ENCODE measurements around the gene ATP1A1. TPM values are rescaled to one million over a fixed set of nuclear protein-coding genes. Genes with fewer than 3 reads are reported as not detected.

Gene ATP1A1
- total RNA-seq, 1 experiment from 2014 or later, result 484 TPM

GRCh38 chr1:116353155-116353554 lies 19.9 kb upstream of the ATP1A1 start:
- no peak for DNase-seq
- CTCF ChIA-PET, result no interaction called here
- Mint-ChIP-seq H3K36me3 (ENCODE audit: insufficient read depth, unreplicated experiment) (no peaks in the 10 kb centered on the region), H3K9me3 (ENCODE audit: low read depth, unreplicated experiment) (peaks cover 3% of the 10 kb centered on the region), H3K27ac (ENCODE audit: unreplicated experiment) (no peak overlapping the region), H3K4me3 (ENCODE audit: low read depth, unreplicated experiment) (no peak overlapping the region), H3K27me3 (ENCODE audit: unreplicated experiment) (no peaks in the 10 kb centered on the region), H3K4me1 (ENCODE audit: low read depth, unreplicated experiment) (no peaks in the 10 kb centered on the region)
- intact Hi-C loops (cut with micrococcal nuclease; ENCODE audit: unreplicated experiment), result no loop called here
- TF ChIP-seq CTCF (IDR thresholded peaks at IDR 0.05; ENCODE audit: unreplicated experiment), result no peak
- no TSS peak for BruUV-seq (replicated peaks)

GRCh38 chr1:116356067-116356466 lies 17.0 kb upstream of the ATP1A1 start:
- CTCF ChIA-PET, result no interaction called here
- intact Hi-C loops (cut with micrococcal nuclease; ENCODE audit: unreplicated experiment), result no loop called here

GRCh38 chr1:116356673-116357072 lies 16.4 kb upstream of the ATP1A1 start:
- H3K27ac Mint-ChIP-seq (ENCODE audit: unreplicated experiment), result no peak overlapping the region
- no peaks in the 10 kb centered on the region for H3K27me3 Mint-ChIP-seq (ENCODE audit: unreplicated experiment)
- H3K36me3 Mint-ChIP-seq (ENCODE audit: insufficient read depth, unreplicated experiment), result no peaks in the 10 kb centered on the region
- TF ChIP-seq CTCF (IDR thresholded peaks at IDR 0.05; ENCODE audit: unreplicated experiment), result no peak
- no peaks in the 10 kb centered on the region for H3K4me1 Mint-ChIP-seq (ENCODE audit: low read depth, unreplicated experiment)
- CTCF ChIA-PET, result no interaction called here
- H3K4me3 Mint-ChIP-seq (ENCODE audit: low read depth, unreplicated experiment), result no peak overlapping the region
- no peak for DNase-seq
- BruUV-seq (replicated peaks), result no TSS peak
- no peaks in the 10 kb centered on the region for H3K9me3 Mint-ChIP-seq (ENCODE audit: low read depth, unreplicated experiment)
- intact Hi-C loops (cut with micrococcal nuclease; ENCODE audit: unreplicated experiment), result no loop called here

More at GRCh38 chr1:116356067-116356466, 17.0 kb upstream of the ATP1A1 start:
- no peak for TF ChIP-seq CTCF (IDR thresholded peaks at IDR 0.05; ENCODE audit: unreplicated experiment)
- no TSS peak for BruUV-seq (replicated peaks)
- Mint-ChIP-seq H3K27ac (ENCODE audit: unreplicated experiment) (no peak overlapping the region), H3K9me3 (ENCODE audit: low read depth, unreplicated experiment) (no peaks in the 10 kb centered on the region), H3K4me3 (ENCODE audit: low read depth, unreplicated experiment) (no peak overlapping the region), H3K36me3 (ENCODE audit: insufficient read depth, unreplicated experiment) (no peaks in the 10 kb centered on the region), H3K4me1 (ENCODE audit: low read depth, unreplicated experiment) (no peaks in the 10 kb centered on the region), H3K27me3 (ENCODE audit: unreplicated experiment) (no peaks in the 10 kb centered on the region)
- no peak for DNase-seq

GRCh38 chr1:116357487-116357886 lies 15.6 kb upstream of the ATP1A1 start:
- Mint-ChIP-seq H3K36me3 (ENCODE audit: insufficient read depth, unreplicated experiment) (no peaks in the 10 kb centered on the region), H3K4me3 (ENCODE audit: low read depth, unreplicated experiment) (no peak overlapping the region), H3K4me1 (ENCODE audit: low read depth, unreplicated experiment) (no peaks in the 10 kb centered on the region), H3K9me3 (ENCODE audit: low read depth, unreplicated experiment) (no peaks in the 10 kb centered on the region), H3K27ac (ENCODE audit: unreplicated experiment) (no peak overlapping the region), H3K27me3 (ENCODE audit: unreplicated experiment) (no peaks in the 10 kb centered on the region)
- no peak for DNase-seq
- intact Hi-C loops (cut with micrococcal nuclease; ENCODE audit: unreplicated experiment), result no loop called here
- TF ChIP-seq CTCF (IDR thresholded peaks at IDR 0.05; ENCODE audit: unreplicated experiment), result no peak
- no TSS peak for BruUV-seq (replicated peaks)
- CTCF ChIA-PET, result no interaction called here

All from Calu3 (cell line).